Tibial nerve (tissue), 4 donors: ENCODE data around the gene SRPK2.

ENCODE experiments used
- CTCF ChIP-seq, 5 experiments: fragments of 200-600 bp in 3 of 5; fragments of 450-650 bp in 2 of 5; sonication (generic) in 3 of 5; IDR thresholded peaks; one replicate each; pipeline ENCODE4 v1.5.1; 2016 to 2019; ENCODE audit warnings: antibody characterized with exemption in 5 of 5, mild to moderate bottlenecking in 3 of 5, moderate library complexity in 2 of 5
- EP300 ChIP-seq, 2 donors: sonication (generic); formaldehyde crosslinking; IDR thresholded peaks; one replicate each; pipeline ENCODE4 v1.6.1; 2017; ENCODE audit warnings: antibody characterized with exemption in 2 of 2, mild to moderate bottlenecking in 1 of 2
- POLR2A ChIP-seq, 2 donors: fragments of 450-650 bp; IDR thresholded peaks; one replicate each; pipeline ENCODE4 v1.6.1; 2017; ENCODE audit warnings: antibody characterized with exemption in 2 of 2, mild to moderate bottlenecking in 2 of 2, moderate library complexity in 2 of 2

GRCh38 chr7:105391429-105391828, 2.7 kb upstream of the SRPK2 start:
- TF ChIP-seq CTCF (IDR thresholded peaks at IDR 0.05) (no peak), EP300 (IDR thresholded peaks at IDR 0.05) (no peak), POLR2A (IDR thresholded peaks at IDR 0.05) (no peak)
